Tibial nerve (tissue), 3 donors: ENCODE results near the gene CGB2.

ENCODE experiments used
- CTCF ChIP-seq, 5 experiments: fragments of 200-600 bp in 3 of 5; fragments of 450-650 bp in 2 of 5; sonication (generic) in 3 of 5; IDR thresholded peaks; one replicate each; pipeline ENCODE4 v1.5.1; 2016 to 2019; ENCODE audit warnings: antibody characterized with exemption in 5 of 5, mild to moderate bottlenecking in 3 of 5, moderate library complexity in 2 of 5
- POLR2A ChIP-seq, 2 donors: fragments of 450-650 bp; IDR thresholded peaks; one replicate each; pipeline ENCODE4 v1.6.1; 2017; ENCODE audit warnings: antibody characterized with exemption in 2 of 2, mild to moderate bottlenecking in 2 of 2, moderate library complexity in 2 of 2

- TF ChIP-seq CTCF (IDR thresholded peaks at IDR 0.05) = no peak
- TF ChIP-seq POLR2A (IDR thresholded peaks at IDR 0.05) = no peak
Observed at GRCh38 chr19:49006905-49007304, 24.8 kb upstream of the CGB2 start.
